GM12873 (cell line): Measurements from ENCODE around the gene MSX2.

ENCODE experiments used
- CTCF ChIP-seq: IDR thresholded peaks from 2 replicates; pipeline ENCODE4 v1.5.1; 2012; ENCODE audit warnings: low read depth, mild to moderate bottlenecking, moderate library complexity, low read length, control low read depth; ENCODE audit not compliant: insufficient read depth; ENCODE audit errors: missing control alignments

The MSX2 gene

GRCh38 chr5:174732036-174733020, 7.9 kb downstream of the MSX2 start:
- no peak for TF ChIP-seq CTCF

GRCh38 chr5:174733091-174733690, 8.8 kb downstream of the MSX2 start:
- TF ChIP-seq CTCF, result no peak

GRCh38 chr5:174733836-174734235, 9.5 kb downstream of the MSX2 start:
- no peak for TF ChIP-seq CTCF

GRCh38 chr5:174734571-174735497, 10.5 kb downstream of the MSX2 start:
- TF ChIP-seq CTCF, result no peak

GRCh38 chr5:174735498-174736330, 11.3 kb downstream of the MSX2 start:
- TF ChIP-seq CTCF, result peak; percentile 33

- no peak for TF ChIP-seq CTCF
Observed at GRCh38 chr5:174736331-174736721, 11.9 kb downstream of the MSX2 start.
